SK-N-SH treated with all-trans-retinoic acid at 6 μM for 48 hours (cell line): ENCODE measurements around the gene KCND2.

Experiments used
- ARNTL ChIP-seq: fragments of 450-650 bp; formaldehyde crosslinking; IDR thresholded peaks from 2 replicates; pipeline ENCODE4 v1.5.0; 2020; ENCODE audit warnings: low read depth, mild to moderate bottlenecking, moderate library complexity, borderline replicate concordance
- GLIS3 ChIP-seq: fragments of 250-450 bp; sonication (Bioruptor Pico); IDR thresholded peaks from 2 replicates; pipeline ENCODE4 v1.5.0; 2020; ENCODE audit warnings: mild to moderate bottlenecking, moderate library complexity
- ISL1 ChIP-seq: fragments of 250-450 bp; sonication (Bioruptor Pico); IDR thresholded peaks from 2 replicates; pipeline ENCODE4 v2.1.2; 2022; ENCODE audit warnings: mild to moderate bottlenecking, moderate library complexity
- ZNF8 ChIP-seq: fragments of 450-650 bp; formaldehyde crosslinking; IDR thresholded peaks from 2 replicates; pipeline ENCODE4 v1.5.0; 2020; ENCODE audit warnings: mild to moderate bottlenecking, moderate library complexity
- TF ChIP-seq, protein P1 (sequence below): fragments of 250-450 bp; sonication (Bioruptor Pico); IDR thresholded peaks from 2 replicates; pipeline ENCODE4 v1.8.0; 2021; ENCODE audit warnings: low read depth, mild to moderate bottlenecking, moderate library complexity, borderline replicate concordance
- TF ChIP-seq, protein P2 (sequence below): fragments of 250-450 bp; sonication (Bioruptor Pico); IDR thresholded peaks from 2 replicates; pipeline ENCODE4 v1.8.0; 2020; ENCODE audit warnings: mild to moderate bottlenecking, moderate library complexity, borderline replicate concordance

DNA sequence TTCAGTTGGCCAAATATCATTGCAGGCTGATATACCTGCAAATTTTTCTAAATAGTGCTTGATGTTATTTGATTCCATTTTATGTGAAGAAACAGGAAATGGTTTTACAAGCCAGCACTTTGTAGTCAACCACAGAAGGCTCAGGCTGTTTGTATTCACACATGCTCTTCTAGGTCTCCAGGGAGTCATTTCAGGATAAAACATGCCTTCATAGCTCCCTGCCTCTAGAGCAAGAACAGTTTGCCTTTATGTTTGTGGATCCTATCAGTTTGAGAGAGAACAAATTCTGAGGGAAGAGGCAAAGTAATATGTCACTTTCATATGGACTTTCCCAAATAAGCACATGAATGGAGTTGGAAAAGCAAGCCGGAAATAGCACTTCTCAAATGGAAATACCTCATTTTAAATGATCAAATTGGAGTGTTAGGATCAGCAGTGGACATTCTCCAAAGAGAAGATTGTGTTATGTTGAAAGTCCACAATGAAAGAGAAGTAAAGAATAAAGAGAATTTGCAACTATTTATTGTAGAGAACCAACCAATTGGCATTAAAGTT is 277.6 kb downstream of the KCND2 start:
- TF ChIP-seq GLIS3 (CRISPR knock-in tag) (no peak), ISL1 (no peak), ARNTL (CRISPR knock-in tag) (no peak), ZNF8 (CRISPR knock-in tag) (no peak)
- TF ChIP-seq, protein P1, sequence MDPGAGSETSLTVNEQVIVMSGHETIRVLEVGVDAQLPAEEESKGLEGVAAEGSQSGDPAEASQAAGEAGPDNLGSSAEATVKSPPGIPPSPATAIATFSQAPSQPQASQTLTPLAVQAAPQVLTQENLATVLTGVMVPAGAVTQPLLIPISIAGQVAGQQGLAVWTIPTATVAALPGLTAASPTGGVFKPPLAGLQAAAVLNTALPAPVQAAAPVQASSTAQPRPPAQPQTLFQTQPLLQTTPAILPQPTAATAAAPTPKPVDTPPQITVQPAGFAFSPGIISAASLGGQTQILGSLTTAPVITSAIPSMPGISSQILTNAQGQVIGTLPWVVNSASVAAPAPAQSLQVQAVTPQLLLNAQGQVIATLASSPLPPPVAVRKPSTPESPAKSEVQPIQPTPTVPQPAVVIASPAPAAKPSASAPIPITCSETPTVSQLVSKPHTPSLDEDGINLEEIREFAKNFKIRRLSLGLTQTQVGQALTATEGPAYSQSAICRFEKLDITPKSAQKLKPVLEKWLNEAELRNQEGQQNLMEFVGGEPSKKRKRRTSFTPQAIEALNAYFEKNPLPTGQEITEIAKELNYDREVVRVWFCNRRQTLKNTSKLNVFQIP (CRISPR knock-in tag): no peak
- TF ChIP-seq, protein P2, sequence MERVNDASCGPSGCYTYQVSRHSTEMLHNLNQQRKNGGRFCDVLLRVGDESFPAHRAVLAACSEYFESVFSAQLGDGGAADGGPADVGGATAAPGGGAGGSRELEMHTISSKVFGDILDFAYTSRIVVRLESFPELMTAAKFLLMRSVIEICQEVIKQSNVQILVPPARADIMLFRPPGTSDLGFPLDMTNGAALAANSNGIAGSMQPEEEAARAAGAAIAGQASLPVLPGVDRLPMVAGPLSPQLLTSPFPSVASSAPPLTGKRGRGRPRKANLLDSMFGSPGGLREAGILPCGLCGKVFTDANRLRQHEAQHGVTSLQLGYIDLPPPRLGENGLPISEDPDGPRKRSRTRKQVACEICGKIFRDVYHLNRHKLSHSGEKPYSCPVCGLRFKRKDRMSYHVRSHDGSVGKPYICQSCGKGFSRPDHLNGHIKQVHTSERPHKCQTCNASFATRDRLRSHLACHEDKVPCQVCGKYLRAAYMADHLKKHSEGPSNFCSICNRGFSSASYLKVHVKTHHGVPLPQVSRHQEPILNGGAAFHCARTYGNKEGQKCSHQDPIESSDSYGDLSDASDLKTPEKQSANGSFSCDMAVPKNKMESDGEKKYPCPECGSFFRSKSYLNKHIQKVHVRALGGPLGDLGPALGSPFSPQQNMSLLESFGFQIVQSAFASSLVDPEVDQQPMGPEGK: no peak
